Ishikawa (cell line): ENCODE results near the gene GPC1.

Experiments used
- CEBPB ChIP-seq: IDR thresholded peaks from 2 replicates; pipeline ENCODE4 v1.6.1; 2012
- CREB1 ChIP-seq: IDR thresholded peaks from 2 replicates; pipeline ENCODE4 v1.6.1; 2012; ENCODE audit warnings: low read depth
- EGR1 ChIP-seq: IDR thresholded peaks from 2 replicates; pipeline ENCODE4 v1.6.1; 2012
- EP300 ChIP-seq: IDR thresholded peaks from 2 replicates; pipeline ENCODE4 v1.6.1; 2012; ENCODE audit warnings: borderline replicate concordance
- FOXM1 ChIP-seq: IDR thresholded peaks from 2 replicates; pipeline ENCODE4 v1.6.1; 2012; ENCODE audit warnings: low read depth, borderline replicate concordance
- NFIC ChIP-seq: IDR thresholded peaks from 2 replicates; pipeline ENCODE4 v1.6.1; 2012
- RAD21 ChIP-seq: IDR thresholded peaks from 2 replicates; pipeline ENCODE4 v1.6.1; 2012; ENCODE audit warnings: low read depth
- TAF1 ChIP-seq: IDR thresholded peaks from 2 replicates; pipeline ENCODE4 v1.6.1; 2012; ENCODE audit warnings: low read depth, mild to moderate bottlenecking
- TCF12 ChIP-seq: IDR thresholded peaks from 2 replicates; pipeline ENCODE4 v1.6.1; 2012; ENCODE audit warnings: low read depth
- TEAD4 ChIP-seq: IDR thresholded peaks from 2 replicates; pipeline ENCODE4 v1.6.1; 2012
- YY1 ChIP-seq: IDR thresholded peaks from 2 replicates; pipeline ENCODE4 v1.6.1; 2012; ENCODE audit warnings: low read depth
- ZBTB7A ChIP-seq: IDR thresholded peaks from 2 replicates; pipeline ENCODE4 v1.6.1; 2012; ENCODE audit warnings: low read depth
- TF ChIP-seq, protein P1 (sequence below): IDR thresholded peaks from 2 replicates; pipeline ENCODE4 v1.6.1; 2012; ENCODE audit warnings: low read depth, mild to moderate bottlenecking
- TF ChIP-seq, protein P2 (sequence below): IDR thresholded peaks from 2 replicates; pipeline ENCODE4 v1.6.1; 2012
- TF ChIP-seq, protein P3 (sequence below): IDR thresholded peaks from 2 replicates; pipeline ENCODE4 v1.6.1; 2012

Gene GPC1

DNA sequence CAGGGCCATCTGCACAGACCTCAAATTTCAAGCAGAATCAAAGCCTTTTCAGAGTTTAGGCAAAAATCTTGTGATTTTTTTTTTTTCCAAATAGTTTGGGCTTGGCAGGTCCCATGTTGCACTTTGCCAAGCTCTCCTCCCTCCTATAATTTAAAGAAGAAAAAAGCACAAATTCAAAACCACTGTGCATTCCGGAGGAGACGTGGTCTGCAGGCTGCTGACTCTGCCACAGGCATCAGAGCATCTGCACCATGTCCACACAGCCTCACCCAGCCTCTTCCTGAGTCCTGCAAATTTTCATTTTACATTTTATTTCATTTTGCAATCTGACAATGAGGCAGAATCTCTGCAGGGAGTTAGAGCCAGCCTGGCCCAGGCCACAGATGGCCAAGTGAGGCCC is 15.7 kb upstream of the GPC1 start:
- TF ChIP-seq, protein P1, sequence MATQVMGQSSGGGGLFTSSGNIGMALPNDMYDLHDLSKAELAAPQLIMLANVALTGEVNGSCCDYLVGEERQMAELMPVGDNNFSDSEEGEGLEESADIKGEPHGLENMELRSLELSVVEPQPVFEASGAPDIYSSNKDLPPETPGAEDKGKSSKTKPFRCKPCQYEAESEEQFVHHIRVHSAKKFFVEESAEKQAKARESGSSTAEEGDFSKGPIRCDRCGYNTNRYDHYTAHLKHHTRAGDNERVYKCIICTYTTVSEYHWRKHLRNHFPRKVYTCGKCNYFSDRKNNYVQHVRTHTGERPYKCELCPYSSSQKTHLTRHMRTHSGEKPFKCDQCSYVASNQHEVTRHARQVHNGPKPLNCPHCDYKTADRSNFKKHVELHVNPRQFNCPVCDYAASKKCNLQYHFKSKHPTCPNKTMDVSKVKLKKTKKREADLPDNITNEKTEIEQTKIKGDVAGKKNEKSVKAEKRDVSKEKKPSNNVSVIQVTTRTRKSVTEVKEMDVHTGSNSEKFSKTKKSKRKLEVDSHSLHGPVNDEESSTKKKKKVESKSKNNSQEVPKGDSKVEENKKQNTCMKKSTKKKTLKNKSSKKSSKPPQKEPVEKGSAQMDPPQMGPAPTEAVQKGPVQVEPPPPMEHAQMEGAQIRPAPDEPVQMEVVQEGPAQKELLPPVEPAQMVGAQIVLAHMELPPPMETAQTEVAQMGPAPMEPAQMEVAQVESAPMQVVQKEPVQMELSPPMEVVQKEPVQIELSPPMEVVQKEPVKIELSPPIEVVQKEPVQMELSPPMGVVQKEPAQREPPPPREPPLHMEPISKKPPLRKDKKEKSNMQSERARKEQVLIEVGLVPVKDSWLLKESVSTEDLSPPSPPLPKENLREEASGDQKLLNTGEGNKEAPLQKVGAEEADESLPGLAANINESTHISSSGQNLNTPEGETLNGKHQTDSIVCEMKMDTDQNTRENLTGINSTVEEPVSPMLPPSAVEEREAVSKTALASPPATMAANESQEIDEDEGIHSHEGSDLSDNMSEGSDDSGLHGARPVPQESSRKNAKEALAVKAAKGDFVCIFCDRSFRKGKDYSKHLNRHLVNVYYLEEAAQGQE: no peak
- TF ChIP-seq, protein P2, sequence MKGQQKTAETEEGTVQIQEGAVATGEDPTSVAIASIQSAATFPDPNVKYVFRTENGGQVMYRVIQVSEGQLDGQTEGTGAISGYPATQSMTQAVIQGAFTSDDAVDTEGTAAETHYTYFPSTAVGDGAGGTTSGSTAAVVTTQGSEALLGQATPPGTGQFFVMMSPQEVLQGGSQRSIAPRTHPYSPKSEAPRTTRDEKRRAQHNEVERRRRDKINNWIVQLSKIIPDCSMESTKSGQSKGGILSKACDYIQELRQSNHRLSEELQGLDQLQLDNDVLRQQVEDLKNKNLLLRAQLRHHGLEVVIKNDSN: no peak
- TF ChIP-seq CEBPB (no peak), YY1 (no peak), TAF1 (no peak)

DNA sequence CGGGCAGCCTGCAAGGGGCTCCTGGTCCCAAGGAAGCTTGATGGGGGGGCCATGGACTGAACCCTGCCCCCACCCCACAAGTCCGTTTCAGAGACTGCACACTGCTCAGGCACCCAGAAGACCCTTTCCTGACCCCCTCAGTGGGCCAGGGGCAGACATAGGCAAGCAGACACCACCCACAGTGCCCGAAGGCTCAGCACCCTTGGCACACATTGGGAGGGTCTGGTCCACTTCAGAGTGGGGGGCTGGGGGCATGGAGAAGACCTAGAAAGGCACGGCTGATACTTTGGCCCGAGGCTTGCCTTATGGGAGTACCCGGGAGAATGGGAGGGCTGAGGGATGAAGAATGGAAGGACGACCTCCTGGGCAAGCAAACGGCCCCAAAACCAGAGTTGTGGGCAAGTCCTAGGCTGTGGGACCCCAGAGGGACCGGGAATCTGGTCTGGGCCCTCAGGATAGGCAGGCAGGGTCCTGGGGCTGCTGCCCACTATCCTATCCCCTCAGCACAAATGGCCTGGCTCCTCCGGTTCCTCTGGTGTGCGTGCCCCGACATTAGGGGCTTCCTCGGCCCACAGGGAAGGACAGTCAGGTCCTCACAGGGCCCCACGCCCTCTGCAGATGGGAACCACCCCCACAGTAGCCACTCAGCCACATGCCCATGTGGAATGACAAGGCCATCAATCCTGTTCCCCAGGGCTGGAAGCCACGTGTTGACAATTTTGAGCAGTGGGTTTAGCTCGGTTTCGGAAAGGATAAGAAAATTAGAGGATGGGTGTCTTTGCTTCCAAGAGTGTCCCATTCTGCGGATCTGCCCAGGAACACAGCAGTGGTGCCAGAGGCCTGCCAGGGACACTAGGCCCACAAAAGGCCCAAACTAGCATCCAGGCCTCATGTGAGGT is 15.0 kb upstream of the GPC1 start:
- TF ChIP-seq, protein P1: no peak
- no peak for TF ChIP-seq TAF1
- no peak for TF ChIP-seq EP300
- TF ChIP-seq TCF12: no peak
- TF ChIP-seq YY1: no peak
- no peak for TF ChIP-seq NFIC
- TF ChIP-seq CREB1: no peak
- TF ChIP-seq CEBPB: no peak
- TF ChIP-seq, protein P2: no peak
- TF ChIP-seq RAD21: no peak
- no peak for TF ChIP-seq ZBTB7A
- TF ChIP-seq EGR1: no peak
- TF ChIP-seq, protein P3, sequence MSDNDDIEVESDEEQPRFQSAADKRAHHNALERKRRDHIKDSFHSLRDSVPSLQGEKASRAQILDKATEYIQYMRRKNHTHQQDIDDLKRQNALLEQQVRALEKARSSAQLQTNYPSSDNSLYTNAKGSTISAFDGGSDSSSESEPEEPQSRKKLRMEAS: no peak
- TF ChIP-seq FOXM1: no peak

DNA sequence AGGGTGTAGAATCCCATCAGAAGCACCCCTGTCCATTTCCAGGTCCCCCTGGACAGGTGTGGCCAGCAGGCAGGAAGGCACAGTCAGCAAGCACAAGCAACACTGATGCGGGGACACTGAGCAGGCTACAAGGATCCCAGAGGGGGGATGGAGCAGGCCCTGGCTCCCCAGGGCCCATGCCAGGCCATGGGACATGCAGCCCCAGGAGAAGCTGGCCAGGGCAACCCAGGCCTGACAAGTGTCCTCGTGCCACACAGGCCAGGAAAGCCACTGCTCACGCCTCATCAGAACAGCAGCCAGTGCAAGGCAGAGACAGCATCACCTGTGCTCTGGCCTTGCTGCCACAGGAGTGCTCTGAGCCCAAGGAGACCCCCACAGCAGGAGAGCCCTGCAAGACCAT is 14.1 kb upstream of the GPC1 start:
- TF ChIP-seq TAF1: no peak
- no peak for TF ChIP-seq TCF12
- no peak for TF ChIP-seq RAD21
- TF ChIP-seq EGR1: no peak
- TF ChIP-seq FOXM1: no peak
- no peak for TF ChIP-seq CEBPB
- no peak for TF ChIP-seq NFIC
- TF ChIP-seq TEAD4: no peak
- no peak for TF ChIP-seq ZBTB7A
- TF ChIP-seq YY1: no peak
- TF ChIP-seq, protein P2: no peak
- no peak for TF ChIP-seq CREB1
- TF ChIP-seq, protein P1: no peak
- TF ChIP-seq EP300: no peak
- TF ChIP-seq, protein P3: no peak

DNA sequence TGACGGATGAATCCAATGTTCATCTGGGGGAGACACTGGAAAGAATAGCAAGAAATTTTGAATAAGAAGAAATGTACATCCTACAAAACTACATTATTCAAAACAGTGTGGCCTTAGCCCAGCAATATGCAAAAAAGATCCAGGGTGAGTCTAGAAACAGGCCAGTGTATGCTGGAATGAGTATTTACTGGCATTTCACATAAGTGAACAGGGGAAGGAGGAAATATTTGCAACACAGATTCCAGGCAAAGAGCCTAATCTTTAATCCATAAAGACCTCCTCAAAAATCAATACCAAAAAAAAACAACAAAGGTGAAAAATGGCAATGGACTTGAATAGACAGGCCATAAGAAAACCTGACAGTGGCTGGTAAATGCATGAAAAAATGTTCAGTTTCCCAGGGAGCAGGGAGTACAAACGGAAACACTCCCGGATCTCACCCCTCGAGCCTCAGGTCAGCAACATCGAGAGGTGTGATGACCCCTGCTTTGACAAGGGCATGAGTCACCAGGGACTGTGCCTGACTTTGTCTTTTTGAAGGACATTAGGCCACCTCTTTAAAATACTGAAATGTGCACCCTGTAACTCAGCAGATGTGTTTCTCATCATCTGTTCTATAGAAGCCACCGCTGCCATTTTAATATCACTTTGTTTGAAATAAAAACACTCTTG is 12.7 kb upstream of the GPC1 start:
- TF ChIP-seq FOXM1: no peak
- no peak for TF ChIP-seq TCF12
- no peak for TF ChIP-seq ZBTB7A
- TF ChIP-seq, protein P3: no peak
- TF ChIP-seq NFIC: no peak
- TF ChIP-seq, protein P1: no peak
- no peak for TF ChIP-seq TAF1
- TF ChIP-seq CREB1: no peak
- TF ChIP-seq YY1: no peak
- TF ChIP-seq, protein P2: no peak
- no peak for TF ChIP-seq EGR1
- no peak for TF ChIP-seq TEAD4
- TF ChIP-seq RAD21: no peak
- no peak for TF ChIP-seq EP300
- TF ChIP-seq CEBPB: no peak
